ENCODE data around the gene FBF1.
"Not testable (repeated sequence)": the region's sequence is repeated elsewhere in the genome, so short reads cannot be mapped to it uniquely, and the experiment has no call there.

The FBF1 gene

DNA sequence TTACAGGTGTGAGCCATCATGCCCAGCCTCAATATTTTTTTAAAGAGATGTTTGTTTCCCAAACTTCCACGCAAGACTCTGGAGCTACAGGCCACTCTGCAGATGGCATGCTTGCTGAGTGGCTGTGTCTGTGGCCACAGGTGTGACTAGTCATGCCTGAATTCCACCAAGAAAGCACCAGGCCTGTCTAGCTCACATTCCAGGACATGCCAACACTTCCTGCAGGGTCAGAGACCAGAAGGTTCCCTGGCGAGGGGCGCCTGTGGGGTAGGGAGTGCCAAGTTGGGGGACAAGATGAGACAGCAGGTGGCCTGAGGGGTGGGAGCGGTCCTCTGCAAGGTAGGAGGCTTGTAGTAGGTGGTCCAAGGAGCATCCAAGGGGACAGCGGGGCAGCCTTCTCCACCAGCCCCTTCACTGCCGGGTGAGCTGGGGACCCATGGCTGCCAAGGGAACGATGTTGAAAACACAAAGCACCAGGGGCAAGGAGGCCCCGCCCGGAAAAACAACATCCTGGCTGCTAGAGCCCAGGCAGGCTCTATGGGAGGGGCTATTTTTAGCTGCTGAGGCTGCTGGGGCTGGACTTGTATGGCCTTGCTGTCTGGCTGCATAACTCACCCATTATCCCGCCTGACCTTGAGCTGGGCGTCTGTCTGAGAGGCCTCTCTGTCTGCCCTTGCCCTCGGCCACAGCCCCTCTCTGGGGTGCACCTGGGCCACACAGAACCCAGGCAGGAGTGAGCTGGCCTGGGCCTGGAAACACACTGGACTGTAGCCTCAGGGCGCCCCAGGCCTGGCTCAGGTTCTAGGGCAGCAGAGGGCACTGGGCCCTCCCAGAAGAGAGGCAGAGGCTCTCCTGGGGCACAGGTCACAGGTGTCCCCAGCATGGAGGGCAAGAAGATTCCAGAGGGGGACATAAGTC, 68.1 kb downstream of the FBF1 start:
- no peak overlapping the region for H3K4me3 ChIP-seq (ENCODE audit: low read depth, low read length)
- no peak for DNase-seq (ENCODE audit: low read depth)
- TF ChIP-seq, protein P1, sequence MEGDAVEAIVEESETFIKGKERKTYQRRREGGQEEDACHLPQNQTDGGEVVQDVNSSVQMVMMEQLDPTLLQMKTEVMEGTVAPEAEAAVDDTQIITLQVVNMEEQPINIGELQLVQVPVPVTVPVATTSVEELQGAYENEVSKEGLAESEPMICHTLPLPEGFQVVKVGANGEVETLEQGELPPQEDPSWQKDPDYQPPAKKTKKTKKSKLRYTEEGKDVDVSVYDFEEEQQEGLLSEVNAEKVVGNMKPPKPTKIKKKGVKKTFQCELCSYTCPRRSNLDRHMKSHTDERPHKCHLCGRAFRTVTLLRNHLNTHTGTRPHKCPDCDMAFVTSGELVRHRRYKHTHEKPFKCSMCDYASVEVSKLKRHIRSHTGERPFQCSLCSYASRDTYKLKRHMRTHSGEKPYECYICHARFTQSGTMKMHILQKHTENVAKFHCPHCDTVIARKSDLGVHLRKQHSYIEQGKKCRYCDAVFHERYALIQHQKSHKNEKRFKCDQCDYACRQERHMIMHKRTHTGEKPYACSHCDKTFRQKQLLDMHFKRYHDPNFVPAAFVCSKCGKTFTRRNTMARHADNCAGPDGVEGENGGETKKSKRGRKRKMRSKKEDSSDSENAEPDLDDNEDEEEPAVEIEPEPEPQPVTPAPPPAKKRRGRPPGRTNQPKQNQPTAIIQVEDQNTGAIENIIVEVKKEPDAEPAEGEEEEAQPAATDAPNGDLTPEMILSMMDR (IDR thresholded peaks at IDR 0.05; ENCODE audit: low read depth, low read length, missing control alignments) = no peak
- in situ Hi-C loops (cut with HindIII; ENCODE audit: low sequenced_read_pairs) = no loop called here

DNA sequence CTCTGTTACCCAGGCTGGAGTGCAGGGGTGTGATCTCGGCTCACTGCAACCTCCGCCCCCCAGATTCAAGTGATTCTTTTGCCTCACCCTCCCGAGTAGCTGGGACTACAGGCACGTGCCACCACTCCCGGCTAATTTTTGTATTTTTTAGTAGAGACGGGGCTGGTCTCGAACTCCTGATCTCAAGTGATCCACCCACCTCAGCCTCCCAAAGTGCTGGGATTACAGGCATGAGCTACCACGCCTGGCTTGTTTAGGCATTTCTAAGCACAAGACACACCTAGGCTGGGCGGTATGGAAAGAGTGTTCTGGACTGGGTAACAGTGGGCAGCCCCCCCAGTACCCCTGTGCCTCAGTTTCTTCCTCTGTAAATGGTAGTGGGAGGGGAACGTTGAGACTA, 70.6 kb downstream of the FBF1 start:
- in situ Hi-C loops (cut with HindIII; ENCODE audit: low sequenced_read_pairs); H3K4me3 ChIP-seq (ENCODE audit: low read depth, low read length); DNase-seq (ENCODE audit: low read depth): not testable (repeated sequence)

DNA sequence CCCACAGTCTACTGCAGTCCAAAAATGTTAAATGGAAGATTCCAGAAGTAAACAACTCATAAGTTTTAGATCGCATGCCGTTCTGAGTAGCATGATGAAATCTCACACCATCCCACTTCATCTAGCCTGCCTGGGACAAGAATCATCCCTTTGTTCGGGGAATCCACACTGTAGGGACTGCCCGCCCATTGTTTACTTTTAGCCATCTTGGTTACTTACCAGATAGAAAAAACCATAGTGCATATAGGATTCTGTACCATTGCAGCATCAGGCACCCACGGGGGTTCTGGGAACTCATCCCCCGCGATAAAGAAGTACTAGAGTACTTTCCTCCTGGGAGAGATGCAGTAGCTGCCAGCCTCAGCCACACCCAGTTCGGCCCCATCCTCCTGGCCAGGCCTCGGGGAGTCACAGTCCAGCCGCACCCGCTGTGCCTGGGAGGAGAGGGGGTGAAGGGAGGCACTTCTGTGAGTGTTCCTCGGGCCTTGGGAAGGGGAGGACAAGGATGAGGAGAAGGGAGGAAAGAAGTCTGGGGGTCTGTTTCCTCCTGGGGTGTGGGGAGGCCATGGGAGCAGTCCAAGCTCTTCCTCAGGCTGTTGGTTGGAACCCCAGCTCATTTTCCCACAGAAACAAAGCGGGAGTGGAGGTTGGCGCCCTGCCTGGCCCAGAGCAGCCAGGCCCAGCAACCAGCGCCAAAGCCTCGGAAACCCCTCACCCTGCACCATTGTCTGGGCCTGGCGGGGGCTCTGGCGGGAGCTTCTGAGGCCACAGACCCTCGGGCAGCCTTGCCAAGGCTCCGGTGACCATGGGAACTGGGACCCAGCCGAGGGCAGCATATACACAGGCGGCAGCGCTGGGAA, 71.3 kb downstream of the FBF1 start:
- in situ Hi-C loops (cut with HindIII; ENCODE audit: low sequenced_read_pairs) = no loop called here
- TF ChIP-seq, protein P1 (IDR thresholded peaks at IDR 0.05; ENCODE audit: low read depth, low read length, missing control alignments) = no peak
- DNase-seq (ENCODE audit: low read depth) = peak; percentile 61
- H3K4me3 ChIP-seq (ENCODE audit: low read depth, low read length) = no peak overlapping the region

DNA sequence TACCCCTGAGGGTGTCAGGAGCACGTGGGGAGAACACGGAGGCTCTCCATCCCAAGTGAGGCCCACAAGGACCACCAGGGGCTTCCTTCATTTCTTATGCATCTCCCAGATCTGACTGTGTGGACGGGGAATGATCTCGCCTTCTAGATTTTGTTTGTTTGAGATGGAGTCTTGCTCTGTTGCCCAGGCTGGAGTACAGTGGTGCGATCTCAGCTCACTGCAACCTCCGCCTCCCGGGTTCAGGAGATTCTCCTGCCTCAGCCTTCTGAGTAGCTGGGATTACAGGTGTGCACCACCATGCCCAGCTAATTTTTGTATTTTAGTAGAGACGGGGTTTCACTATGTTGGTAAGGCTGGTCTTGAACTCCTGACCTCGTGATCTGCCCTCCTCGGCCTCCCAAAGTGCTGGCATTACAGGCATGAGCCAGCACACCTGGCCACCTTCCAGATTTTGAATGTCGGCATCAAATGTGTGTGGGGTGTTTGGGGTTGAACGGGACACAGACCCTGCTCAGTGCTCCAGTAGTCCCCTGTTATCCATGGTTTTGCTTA, 72.0 kb downstream of the FBF1 start:
- in situ Hi-C loops (cut with HindIII; ENCODE audit: low sequenced_read_pairs); DNase-seq (ENCODE audit: low read depth); H3K4me3 ChIP-seq (ENCODE audit: low read depth, low read length): not testable (repeated sequence)

DNA sequence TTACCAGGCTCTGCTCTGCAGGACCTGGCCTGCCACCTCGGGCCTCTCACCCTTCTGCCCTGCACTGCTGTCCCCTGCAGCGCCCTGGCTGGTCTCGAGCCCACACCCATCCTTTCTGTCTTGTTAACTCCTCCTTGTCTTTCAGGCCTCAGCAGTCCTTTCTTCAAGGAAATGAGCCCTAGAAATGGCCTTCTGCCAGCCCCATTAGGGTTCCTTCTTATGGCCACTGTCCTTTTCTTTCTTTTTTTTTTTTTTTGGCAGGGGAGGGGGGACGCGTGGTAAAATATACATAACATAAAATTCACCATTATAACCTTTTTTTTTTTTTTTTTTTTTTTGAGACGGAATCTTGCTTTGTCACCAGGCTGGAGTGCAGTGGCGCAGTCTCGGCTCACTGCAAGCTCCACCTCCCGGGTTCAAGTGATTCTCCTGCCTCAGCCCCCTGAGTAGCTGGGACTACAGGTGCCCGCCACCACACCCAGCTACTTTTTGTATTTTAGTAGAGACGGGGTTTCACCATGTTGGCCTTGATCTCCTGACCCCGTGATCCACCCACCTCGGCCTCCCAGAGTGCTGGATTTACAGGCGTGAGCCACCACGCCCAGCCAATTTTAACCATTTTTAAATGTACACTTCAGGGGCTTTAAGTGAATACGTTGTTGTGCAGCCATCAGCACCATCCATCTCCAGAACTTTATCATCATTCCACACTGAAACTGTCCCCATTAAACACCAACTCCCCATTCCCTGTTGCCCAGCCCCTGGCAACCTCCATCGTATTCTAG, 75.2 kb downstream of the FBF1 start:
- H3K4me3 ChIP-seq (ENCODE audit: low read depth, low read length); in situ Hi-C loops (cut with HindIII; ENCODE audit: low sequenced_read_pairs); DNase-seq (ENCODE audit: low read depth): not testable (repeated sequence)

DNA sequence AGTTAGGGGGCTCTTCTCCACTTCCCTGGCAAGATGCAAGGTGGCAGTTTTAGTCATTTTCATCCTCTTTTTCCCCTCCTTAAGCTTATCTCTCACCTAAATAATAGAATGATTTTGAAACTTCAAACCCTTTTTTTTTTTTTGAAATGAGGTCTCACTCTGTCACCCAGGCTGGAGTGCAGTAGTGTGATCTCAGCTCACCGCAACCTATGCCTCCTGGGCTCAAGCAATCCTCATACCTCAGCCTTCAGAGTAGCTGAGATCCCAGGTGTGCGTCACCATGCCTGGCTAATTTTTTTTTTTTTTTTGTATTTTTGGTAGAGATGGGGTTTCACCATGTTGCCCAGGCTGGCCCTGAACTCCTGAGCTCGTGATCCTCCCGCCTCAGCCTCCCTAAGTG, 76.0 kb downstream of the FBF1 start:
- DNase-seq (ENCODE audit: low read depth); H3K4me3 ChIP-seq (ENCODE audit: low read depth, low read length); in situ Hi-C loops (cut with HindIII; ENCODE audit: low sequenced_read_pairs): not testable (repeated sequence)

DNA sequence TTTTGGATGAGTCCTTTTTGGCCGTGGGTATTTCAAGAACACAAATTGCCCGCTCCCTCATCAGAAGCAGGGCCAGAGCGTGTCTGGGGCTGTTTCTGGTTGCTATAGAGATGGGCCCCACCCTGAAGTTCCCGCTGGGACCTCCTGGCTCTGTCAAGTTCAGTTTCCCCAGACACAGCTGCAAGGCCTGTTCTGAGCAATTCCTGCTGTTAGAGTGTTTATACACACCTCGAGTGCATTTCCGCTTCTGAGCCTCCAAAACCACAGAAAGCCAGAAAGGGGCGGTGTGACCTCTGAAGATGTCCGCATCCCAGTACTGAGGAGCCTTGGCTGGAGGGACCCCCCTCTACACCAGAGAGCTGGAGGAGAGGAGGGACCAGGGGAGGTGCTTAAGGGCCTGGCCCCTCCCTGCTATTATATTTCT, 76.4 kb downstream of the FBF1 start:
- H3K4me3 ChIP-seq (ENCODE audit: low read depth, low read length) = no peak overlapping the region
- DNase-seq (ENCODE audit: low read depth) = peak; percentile 69
- in situ Hi-C loops (cut with HindIII; ENCODE audit: low sequenced_read_pairs) = no loop called here
- TF ChIP-seq, protein P1 (IDR thresholded peaks at IDR 0.05; ENCODE audit: low read depth, low read length, missing control alignments) = no peak

DNA sequence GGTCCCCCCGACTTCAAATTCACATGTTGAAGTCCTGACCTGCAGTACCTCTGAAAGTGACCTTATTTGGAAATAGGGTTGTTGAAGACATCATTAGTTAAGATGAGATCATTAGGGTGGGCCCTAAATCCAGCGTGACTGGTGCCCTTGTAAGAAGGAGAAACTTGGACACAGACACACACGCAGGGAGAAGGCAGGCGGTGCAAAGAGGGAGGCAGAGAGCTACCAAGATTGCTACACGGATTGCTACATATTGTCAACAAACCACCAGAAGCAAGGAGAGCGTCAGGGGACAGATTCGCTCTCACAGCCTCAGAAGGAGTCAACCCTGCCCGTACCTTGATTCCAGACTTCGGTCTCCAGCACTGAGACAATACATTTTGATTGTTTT, 78.9 kb downstream of the FBF1 start:
- DNase-seq (ENCODE audit: low read depth) = no peak
- in situ Hi-C loops (cut with HindIII; ENCODE audit: low sequenced_read_pairs) = no loop called here
- TF ChIP-seq, protein P1 (IDR thresholded peaks at IDR 0.05; ENCODE audit: low read depth, low read length, missing control alignments) = no peak
- no peak overlapping the region for H3K4me3 ChIP-seq (ENCODE audit: low read depth, low read length)

Measured in astrocyte of the cerebellum (primary cell).